ENCODE data around the gene PLCG1.

GRCh38 chr20:41214202-41214601 is 76.9 kb downstream of the PLCG1 start:
- TF ChIP-seq POLR2AphosphoS5 (IDR thresholded peaks at IDR 0.05; ENCODE audit: low read depth, low read length): no peak
- no peak for TF ChIP-seq SIN3A (IDR thresholded peaks at IDR 0.05; ENCODE audit: borderline replicate concordance, insufficient read depth, low read length)
- no peak for TF ChIP-seq TAF1 (IDR thresholded peaks at IDR 0.05; ENCODE audit: borderline replicate concordance, insufficient read depth, low read length)
- no peak for TF ChIP-seq REST (IDR thresholded peaks at IDR 0.05; ENCODE audit: insufficient read depth in 1 of 2, low read depth in 2 of 2, low read length in 2 of 2)
- TF ChIP-seq FOXP2 (optimal IDR thresholded peaks at IDR 0.05; ENCODE audit: borderline replicate concordance, extremely low read depth, extremely low read length, insufficient read depth): no peak
